ENCODE results near the gene PHLDB3.
A peak's percentile ranks its signal among the peaks of the same experiment; 100 is the strongest.

PHLDB3 gene

DNA sequence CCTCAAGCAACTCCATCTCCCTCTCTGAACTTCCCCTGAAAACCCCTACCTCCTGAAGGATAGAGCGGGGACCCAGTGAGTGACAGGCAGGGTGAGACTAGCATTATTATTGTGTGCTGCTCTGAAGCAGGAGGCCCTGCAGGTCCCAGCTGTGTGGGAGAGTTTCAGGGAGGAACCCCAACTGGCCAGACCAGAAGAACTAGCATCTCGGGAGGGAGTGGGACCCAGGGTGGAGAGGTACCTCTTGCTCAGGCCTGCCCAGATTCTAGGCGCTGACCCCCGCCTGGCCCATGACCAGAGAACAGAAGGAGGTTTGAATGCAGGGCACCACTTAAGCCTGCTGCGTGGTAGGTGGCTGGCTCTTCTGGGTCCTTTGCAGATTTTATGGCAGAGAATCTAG is 33.5 kb downstream of the PHLDB3 start:
- Histone ChIP-seq H3K4me1 (ENCODE audit: control insufficient read depth in 1 of 2, insufficient read depth in 2 of 2, low read length in 2 of 2) (peaks cover 0 to 4% of the 10 kb centered on the region in 2 donors), H3K9me3 (ENCODE audit: control insufficient read depth in 1 of 2, low read length in 2 of 2) (no peaks in the 10 kb centered on the region), H3K4me3 (ENCODE audit: low read depth in 1 of 2, low read length in 2 of 2) (no peak overlapping the region), H3K36me3 (ENCODE audit: control insufficient read depth in 1 of 2, insufficient read depth in 2 of 2, low read length in 2 of 2) (no peaks in the 10 kb centered on the region), H3K27me3 (ENCODE audit: control insufficient read depth in 1 of 2, insufficient read depth in 2 of 2, low read length in 2 of 2) (peaks cover 0 to 2% of the 10 kb centered on the region in 2 donors), H3K27ac (ENCODE audit: low read depth, low read length) (no peak overlapping the region), H3K9ac (ENCODE audit: low read depth in 1 of 2, low read length in 2 of 2) (no peak overlapping the region)

DNA sequence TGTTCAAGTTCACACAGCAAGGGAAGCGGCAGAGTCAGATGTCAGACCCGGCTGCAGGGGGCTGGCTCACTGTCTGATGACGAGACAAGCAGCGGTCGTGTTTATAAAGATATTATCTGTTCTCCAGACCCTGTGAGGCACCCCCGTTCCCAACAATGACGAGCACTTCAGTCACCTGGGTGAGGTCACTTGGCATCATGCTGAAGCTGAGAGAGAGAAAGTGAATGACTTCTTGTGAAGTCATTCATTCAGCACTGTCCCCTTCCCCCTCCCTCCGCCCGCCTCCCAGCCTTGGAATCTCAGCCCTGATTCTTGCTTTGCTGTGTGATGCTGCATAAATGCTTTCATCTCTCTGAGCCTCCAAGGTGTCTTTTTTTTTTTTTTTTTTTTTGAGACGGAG is 34.3 kb downstream of the PHLDB3 start:
- Histone ChIP-seq H3K9me3 (ENCODE audit: control insufficient read depth in 1 of 2, low read length in 2 of 2) (no peaks in the 10 kb centered on the region), H3K4me3 (ENCODE audit: low read depth in 1 of 2, low read length in 2 of 2) (no peak overlapping the region)

DNA sequence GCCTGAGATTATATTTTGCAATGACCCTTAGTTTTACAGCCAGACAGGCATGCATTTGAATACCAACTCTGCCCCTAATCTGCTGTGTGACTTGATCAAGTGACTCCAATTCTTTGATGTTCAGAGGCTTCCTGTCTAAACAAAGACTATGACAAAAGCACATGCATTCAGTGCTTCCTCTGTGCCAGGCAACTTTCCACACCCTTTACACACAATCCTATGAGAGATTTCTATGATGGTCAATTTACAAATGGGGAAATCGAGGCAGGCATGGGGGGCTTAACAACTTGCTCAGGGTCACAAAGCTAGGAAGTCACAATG is 35.4 kb downstream of the PHLDB3 start:
- H3K9me3 ChIP-seq (ENCODE audit: control insufficient read depth in 1 of 2, low read length in 2 of 2): no peaks in the 10 kb centered on the region
- no peak overlapping the region for H3K27ac ChIP-seq (ENCODE audit: low read depth, low read length)
- H3K4me1 ChIP-seq (ENCODE audit: control insufficient read depth in 1 of 2, insufficient read depth in 2 of 2, low read length in 2 of 2): peaks cover 12 to 13% of the 10 kb centered on the region in 2 donors
- H3K9ac ChIP-seq (ENCODE audit: low read depth in 1 of 2, low read length in 2 of 2): no peak overlapping the region
- no peaks in the 10 kb centered on the region for H3K36me3 ChIP-seq (ENCODE audit: control insufficient read depth in 1 of 2, insufficient read depth in 2 of 2, low read length in 2 of 2)
- H3K27me3 ChIP-seq (ENCODE audit: control insufficient read depth in 1 of 2, insufficient read depth in 2 of 2, low read length in 2 of 2): peaks cover 0 to 5% of the 10 kb centered on the region in 2 donors
- H3K4me3 ChIP-seq (ENCODE audit: low read depth in 1 of 2, low read length in 2 of 2): no peak overlapping the region

More for the DNA sequence above, 34.3 kb downstream of the PHLDB3 start:
- Histone ChIP-seq H3K36me3 (ENCODE audit: control insufficient read depth in 1 of 2, insufficient read depth in 2 of 2, low read length in 2 of 2) (no peaks in the 10 kb centered on the region), H3K9ac (ENCODE audit: low read depth in 1 of 2, low read length in 2 of 2) (no peak overlapping the region), H3K27ac (ENCODE audit: low read depth, low read length) (no peak overlapping the region), H3K4me1 (ENCODE audit: control insufficient read depth in 1 of 2, insufficient read depth in 2 of 2, low read length in 2 of 2) (peaks cover 5 to 9% of the 10 kb centered on the region in 2 donors), H3K27me3 (ENCODE audit: control insufficient read depth in 1 of 2, insufficient read depth in 2 of 2, low read length in 2 of 2) (peaks cover 0 to 5% of the 10 kb centered on the region in 2 donors)

GRCh38 chr19:43468354-43469159 is 36.0 kb downstream of the PHLDB3 start:
- Histone ChIP-seq H3K4me1 (ENCODE audit: control insufficient read depth in 1 of 2, insufficient read depth in 2 of 2, low read length in 2 of 2) (peaks cover 16 to 17% of the 10 kb centered on the region in 2 donors), H3K9me3 (ENCODE audit: control insufficient read depth in 1 of 2, low read length in 2 of 2) (no peaks in the 10 kb centered on the region), H3K27me3 (ENCODE audit: control insufficient read depth in 1 of 2, insufficient read depth in 2 of 2, low read length in 2 of 2) (peaks cover 0 to 5% of the 10 kb centered on the region in 2 donors), H3K4me3 (ENCODE audit: low read depth in 1 of 2, low read length in 2 of 2) (no peak overlapping the region), H3K9ac (ENCODE audit: low read depth in 1 of 2, low read length in 2 of 2) (no peak overlapping the region), H3K27ac (ENCODE audit: low read depth, low read length) (no peak overlapping the region), H3K36me3 (ENCODE audit: control insufficient read depth in 1 of 2, insufficient read depth in 2 of 2, low read length in 2 of 2) (no peaks in the 10 kb centered on the region)

DNA sequence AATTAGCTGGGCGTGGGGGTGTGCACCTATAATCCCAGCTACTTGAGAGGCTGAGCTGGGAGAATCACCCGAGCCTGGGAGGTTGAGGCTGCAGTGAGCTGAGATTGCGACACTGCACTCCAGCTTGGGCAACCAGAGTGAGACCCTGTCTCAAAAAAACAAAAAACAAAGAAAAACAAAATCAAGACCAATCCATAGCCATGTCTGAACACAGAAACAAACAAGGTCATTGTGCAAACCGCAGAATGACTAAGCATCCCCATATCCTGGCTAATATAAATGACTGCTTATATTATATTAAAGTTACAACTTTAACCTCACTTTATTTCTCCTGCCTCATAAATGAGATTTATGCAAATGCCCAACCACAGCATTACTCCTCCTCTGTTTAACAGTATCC is 36.8 kb downstream of the PHLDB3 start:
- H3K4me3 ChIP-seq (ENCODE audit: low read depth in 1 of 2, low read length in 2 of 2): no peak overlapping the region
- H3K9ac ChIP-seq (ENCODE audit: low read depth in 1 of 2, low read length in 2 of 2): no peak overlapping the region
- no peak overlapping the region for H3K27ac ChIP-seq (ENCODE audit: low read depth, low read length)
- H3K27me3 ChIP-seq (ENCODE audit: control insufficient read depth in 1 of 2, insufficient read depth in 2 of 2, low read length in 2 of 2): peaks cover 0 to 5% of the 10 kb centered on the region in 2 donors
- H3K9me3 ChIP-seq (ENCODE audit: control insufficient read depth in 1 of 2, low read length in 2 of 2): no peaks in the 10 kb centered on the region
- no peaks in the 10 kb centered on the region for H3K36me3 ChIP-seq (ENCODE audit: control insufficient read depth in 1 of 2, insufficient read depth in 2 of 2, low read length in 2 of 2)
- peaks cover 20 to 21% of the 10 kb centered on the region in 2 donors for H3K4me1 ChIP-seq (ENCODE audit: control insufficient read depth in 1 of 2, insufficient read depth in 2 of 2, low read length in 2 of 2)

GRCh38 chr19:43467276-43467675 is 37.3 kb downstream of the PHLDB3 start:
- no peak overlapping the region for H3K9ac ChIP-seq (ENCODE audit: low read depth in 1 of 2, low read length in 2 of 2)
- H3K4me1 ChIP-seq (ENCODE audit: control insufficient read depth in 1 of 2, insufficient read depth in 2 of 2, low read length in 2 of 2): peaks cover 21 to 22% of the 10 kb centered on the region in 2 donors
- H3K36me3 ChIP-seq (ENCODE audit: control insufficient read depth in 1 of 2, insufficient read depth in 2 of 2, low read length in 2 of 2): no peaks in the 10 kb centered on the region
- no peak overlapping the region for H3K4me3 ChIP-seq (ENCODE audit: low read depth in 1 of 2, low read length in 2 of 2)
- no peak overlapping the region for H3K27ac ChIP-seq (ENCODE audit: low read depth, low read length)
- H3K9me3 ChIP-seq (ENCODE audit: control insufficient read depth in 1 of 2, low read length in 2 of 2): no peaks in the 10 kb centered on the region
- H3K27me3 ChIP-seq (ENCODE audit: control insufficient read depth in 1 of 2, insufficient read depth in 2 of 2, low read length in 2 of 2): peaks cover 0 to 5% of the 10 kb centered on the region in 2 donors

- no peak overlapping the region for H3K9ac ChIP-seq (ENCODE audit: low read depth in 1 of 2, low read length in 2 of 2)
- peaks cover 21 to 22% of the 10 kb centered on the region in 2 donors for H3K4me1 ChIP-seq (ENCODE audit: control insufficient read depth in 1 of 2, insufficient read depth in 2 of 2, low read length in 2 of 2)
- H3K27me3 ChIP-seq (ENCODE audit: control insufficient read depth in 1 of 2, insufficient read depth in 2 of 2, low read length in 2 of 2): peaks cover 0 to 5% of the 10 kb centered on the region in 2 donors
- no peaks in the 10 kb centered on the region for H3K9me3 ChIP-seq (ENCODE audit: control insufficient read depth in 1 of 2, low read length in 2 of 2)
- no peak overlapping the region for H3K4me3 ChIP-seq (ENCODE audit: low read depth in 1 of 2, low read length in 2 of 2)
- H3K27ac ChIP-seq (ENCODE audit: low read depth, low read length): no peak overlapping the region
- no peaks in the 10 kb centered on the region for H3K36me3 ChIP-seq (ENCODE audit: control insufficient read depth in 1 of 2, insufficient read depth in 2 of 2, low read length in 2 of 2)
Observed at GRCh38 chr19:43466793-43467192, 37.8 kb downstream of the PHLDB3 start.

DNA sequence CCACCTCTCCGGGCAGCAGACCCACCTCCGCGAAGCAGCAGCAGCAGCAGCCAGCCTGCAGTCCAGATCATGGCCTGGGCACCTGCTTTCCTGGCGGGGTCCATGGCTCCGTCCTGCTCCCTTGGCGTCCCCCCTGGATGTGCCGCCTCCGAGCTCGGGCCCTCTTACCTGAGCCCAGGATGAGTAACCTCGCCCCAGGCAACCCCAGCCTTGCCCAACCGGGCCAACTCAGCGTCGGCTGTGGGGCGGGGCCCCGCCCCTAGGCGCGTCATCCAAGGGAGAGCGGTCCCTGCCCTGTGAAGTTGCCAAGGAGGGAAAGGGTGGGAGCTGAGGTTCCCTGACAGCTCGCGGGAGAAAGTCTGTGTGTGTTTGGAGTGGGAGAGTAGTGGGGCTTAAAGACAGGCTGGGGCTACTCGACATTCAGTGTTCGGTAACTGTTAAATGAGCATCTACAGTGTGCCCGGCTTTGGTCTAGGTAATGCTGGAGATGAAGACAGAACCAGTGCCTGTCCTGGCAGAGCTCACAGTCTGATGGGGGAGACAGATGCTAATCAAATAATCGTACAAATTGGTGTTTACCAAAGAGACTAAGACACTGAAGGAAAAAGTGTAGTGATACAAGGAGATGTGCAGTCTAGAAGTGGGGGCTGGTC is 39.0 kb downstream of the PHLDB3 start, which contains the start of gene LYPD3:
Gene LYPD3 (minus strand): TSS at position 141 of the 653 bp plus-strand sequence. CDS start 37 bp downstream, at position 104.
- Histone ChIP-seq H3K36me3 (ENCODE audit: control insufficient read depth in 1 of 2, insufficient read depth in 2 of 2, low read length in 2 of 2) (no peaks in the 10 kb centered on the region), H3K27me3 (ENCODE audit: control insufficient read depth in 1 of 2, insufficient read depth in 2 of 2, low read length in 2 of 2) (peaks cover 0 to 5% of the 10 kb centered on the region in 2 donors), H3K9me3 (ENCODE audit: control insufficient read depth in 1 of 2, low read length in 2 of 2) (no peaks in the 10 kb centered on the region), H3K4me3 (ENCODE audit: low read depth in 1 of 2, low read length in 2 of 2) (peak within 1 kb of the TSS; percentile 85), H3K4me1 (ENCODE audit: control insufficient read depth in 1 of 2, insufficient read depth in 2 of 2, low read length in 2 of 2) (peaks cover 21 to 22% of the 10 kb centered on the region in 2 donors), H3K9ac (ENCODE audit: low read depth in 1 of 2, low read length in 2 of 2) (peak within 1 kb of the TSS; percentile 48 to 82), H3K27ac (ENCODE audit: low read depth, low read length) (no peak within 1 kb of the TSS)

DNA sequence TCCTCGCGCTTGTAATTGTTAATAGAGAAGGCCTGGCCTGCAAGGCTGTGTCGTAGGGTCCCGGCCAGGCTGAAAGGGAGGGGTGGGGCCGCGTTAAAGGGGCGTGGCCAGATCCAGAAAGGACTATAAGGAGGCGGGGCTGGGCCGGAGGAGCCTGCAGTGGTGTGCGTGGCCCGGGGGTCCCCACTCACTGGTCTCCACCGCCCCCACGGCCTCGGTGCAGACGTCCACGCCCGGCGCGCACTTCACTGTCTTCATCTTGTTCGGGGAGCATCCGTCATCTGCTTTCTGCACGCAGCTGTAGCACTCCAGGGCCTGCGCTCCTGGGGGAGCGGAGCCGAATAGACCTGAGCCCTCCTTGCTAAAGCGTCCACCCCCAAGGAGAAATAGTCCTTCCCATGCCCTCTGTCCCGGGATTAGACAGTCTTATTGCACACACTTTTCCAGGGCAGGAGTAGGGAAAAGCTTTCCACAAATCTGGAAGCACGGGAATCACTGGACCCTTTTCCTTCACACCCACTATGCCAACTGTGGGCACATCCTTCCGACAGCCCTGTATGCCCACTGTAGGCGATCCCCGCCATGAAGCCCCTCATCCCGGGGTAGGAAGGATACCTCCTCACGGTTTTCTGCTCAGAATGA is 40.3 kb downstream of the PHLDB3 start:
- Histone ChIP-seq H3K36me3 (ENCODE audit: control insufficient read depth in 1 of 2, insufficient read depth in 2 of 2, low read length in 2 of 2) (no peaks in the 10 kb centered on the region), H3K9me3 (ENCODE audit: control insufficient read depth in 1 of 2, low read length in 2 of 2) (no peaks in the 10 kb centered on the region), H3K27me3 (ENCODE audit: control insufficient read depth in 1 of 2, insufficient read depth in 2 of 2, low read length in 2 of 2) (peaks cover 0 to 5% of the 10 kb centered on the region in 2 donors), H3K9ac (ENCODE audit: low read depth in 1 of 2, low read length in 2 of 2) (peak overlapping the region; percentile 48 to 82), H3K4me3 (ENCODE audit: low read depth in 1 of 2, low read length in 2 of 2) (peak overlapping the region; percentile 85), H3K4me1 (ENCODE audit: control insufficient read depth in 1 of 2, insufficient read depth in 2 of 2, low read length in 2 of 2) (peaks cover 21 to 22% of the 10 kb centered on the region in 2 donors), H3K27ac (ENCODE audit: low read depth, low read length) (peak overlapping the region; percentile 63)
